Sigmoid colon (tissue), 7 donors: ENCODE data around the gene SNHG17. TPM values are rescaled to one million over a fixed set of nuclear protein-coding genes. Genes with fewer than 3 reads are reported as not detected.
"Not testable (repeated sequence)": the region's sequence is repeated elsewhere in the genome, so short reads cannot be mapped to it uniquely, and the experiment has no call there.

Source experiments
- DNase-seq: peaks from one replicate; pipeline ENCODE4 v3.0.0-alpha.2; 2019
- H3K27ac ChIP-seq, 4 donors: fragments of 200-600 bp; sonication (generic); one replicate each; pipeline ENCODE4 v1.5.1; 2016 to 2019; ENCODE audit warnings: mild to moderate bottlenecking in 1 of 4
- H3K27me3 ChIP-seq, 3 donors: fragments of 200-600 bp; sonication (generic); one replicate each; pipeline ENCODE4 v1.5.1; 2019; ENCODE audit warnings: mild to moderate bottlenecking in 1 of 3
- H3K36me3 ChIP-seq, 4 donors: fragments of 200-600 bp; sonication (generic); one replicate each; pipeline ENCODE4 v1.5.1; 2016 to 2019
- H3K4me1 ChIP-seq, 4 donors: fragments of 200-600 bp; sonication (generic); one replicate each; pipeline ENCODE4 v1.5.1; 2017 to 2019
- H3K4me3 ChIP-seq, 4 donors: fragments of 200-600 bp; sonication (generic); one replicate each; pipeline ENCODE4 v1.5.1; 2017 to 2019; ENCODE audit warnings: mild to moderate bottlenecking in 2 of 4, moderate library complexity in 1 of 4
- H3K9me3 ChIP-seq, 4 donors: fragments of 200-600 bp in 3 of 4; sonication (generic) in 3 of 4; one replicate each; pipeline versions ENCODE4 v1.5.1 to v1.6.1; 2013 to 2019
- EP300 ChIP-seq, 4 donors: sonication (generic); formaldehyde crosslinking; IDR thresholded peaks; one replicate each; pipeline ENCODE4 v1.6.1; 2017; ENCODE audit warnings: antibody characterized with exemption in 4 of 4
- POLR2A ChIP-seq, 2 donors: fragments of 450-650 bp; IDR thresholded peaks; one replicate each; pipeline ENCODE4 v1.6.1; 2016; ENCODE audit warnings: antibody characterized with exemption in 2 of 2, mild to moderate bottlenecking in 2 of 2, moderate library complexity in 2 of 2
- POLR2AphosphoS5 ChIP-seq, 4 donors: sonication (generic); formaldehyde crosslinking; IDR thresholded peaks; one replicate each; pipeline ENCODE4 v1.6.1; 2017; ENCODE audit warnings: antibody characterized with exemption in 4 of 4
- whole genome bisulfite sequencing, 2 donors: extraction: QIAGEN DNeasy Blood & Tissue Kit; methylation state at CpG; one replicate each; pipeline ENCODE4 v1.1.7; 2013; 5-methylcytosine and 5-hydroxymethylcytosine counted together
- intact Hi-C: fragments of 100-400 bp; cut with DNase I; formaldehyde crosslinking; loops from one replicate; pipeline ENCODE4 v1.15.1; 2023
- polyA plus RNA-seq, 3 donors: library from polyadenylated mRNA; stranded (reverse); fragments of 200-250 nt; gene quantifications; one replicate each; pipeline ENCODE4 v1.2.3, GENCODE V29; 2013
- total RNA-seq, 4 donors: library from RNA; depleted of rRNA; stranded (reverse); fragments of >200 nt; gene quantifications; one replicate each; pipeline ENCODE4 v1.1.0, GENCODE V29; 2016
- TF ChIP-seq, protein P1 (sequence below), 4 experiments: fragments of 450-650 bp in 3 of 4; fragments of 200-600 bp in 1 of 4; IDR thresholded peaks; one replicate each; pipeline ENCODE4 v1.5.1; 2016 to 2019; ENCODE audit warnings: antibody characterized with exemption in 4 of 4, mild to moderate bottlenecking in 3 of 4, moderate library complexity in 2 of 4
- donor health status: healthy with polysubstance abuse.
- donor health status: Bipolar disorder and iron deficiency.
- donor health status: healthy.

Gene SNHG17
- total and polyA plus RNA-seq, 7 donors: 9.0 to 35.6 (median 18.1) TPM

DNA sequence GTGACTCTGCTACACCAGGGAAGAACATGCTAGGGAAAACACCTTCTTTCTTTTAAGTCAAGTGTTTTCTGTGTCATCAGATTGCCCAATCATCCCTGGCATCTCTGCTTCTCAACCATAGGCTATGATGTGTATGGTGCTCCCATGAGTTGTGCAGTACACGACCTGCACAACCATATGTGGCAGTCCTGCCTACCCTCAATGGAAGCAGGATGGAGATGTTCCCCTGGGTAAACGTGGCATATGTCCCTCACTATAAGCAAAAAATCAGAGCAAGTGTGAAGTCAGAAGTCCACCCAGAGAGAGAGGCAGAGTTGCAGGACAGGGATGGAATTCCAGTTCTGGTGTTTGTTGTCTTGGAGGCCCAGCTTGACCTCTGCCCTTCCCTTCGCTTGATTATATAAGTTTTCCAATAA, 10.3 kb upstream of the SNHG17 start:
- intact Hi-C loops: no loop called here
- no peaks in the 10 kb centered on the region for H3K9me3 ChIP-seq
- WGBS, 2 donors: 79 to 86% methylated on average over 3 of the region's 3 CpGs

DNA sequence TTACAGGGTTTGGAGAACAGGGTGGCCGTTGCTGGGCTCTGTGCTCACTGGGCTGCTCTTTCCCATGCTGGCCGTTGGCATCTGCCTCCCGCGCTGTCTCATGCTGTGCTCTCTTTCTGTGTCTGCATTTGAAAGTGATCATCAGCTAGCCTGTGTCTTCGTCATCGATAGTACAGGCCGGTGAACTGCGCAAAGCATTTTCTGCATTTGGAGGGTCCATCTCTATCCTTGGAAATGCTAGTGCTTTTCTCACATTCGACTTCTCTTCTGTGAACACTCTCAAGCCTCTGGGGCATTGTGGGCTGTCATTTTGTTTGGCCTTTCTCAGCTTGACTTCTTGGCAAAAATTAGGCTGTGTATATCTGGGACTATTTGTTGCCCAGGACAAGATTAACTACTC, 6.8 kb upstream of the SNHG17 start:
- no peaks in the 10 kb centered on the region for H3K36me3 ChIP-seq
- 72 to 75% methylated on average over 9 of the region's 9 CpGs for WGBS, 2 donors
- no peak overlapping the region for H3K27ac ChIP-seq
- no peaks in the 10 kb centered on the region for H3K27me3 ChIP-seq
- intact Hi-C loops: no loop called here
- no peak for DNase-seq
- no peaks in the 10 kb centered on the region for H3K9me3 ChIP-seq
- H3K4me1 ChIP-seq: peaks cover 0 to 8% (median 6%) of the 10 kb centered on the region in 4 donors
- H3K4me3 ChIP-seq: no peak overlapping the region
- TF ChIP-seq, protein P1, sequence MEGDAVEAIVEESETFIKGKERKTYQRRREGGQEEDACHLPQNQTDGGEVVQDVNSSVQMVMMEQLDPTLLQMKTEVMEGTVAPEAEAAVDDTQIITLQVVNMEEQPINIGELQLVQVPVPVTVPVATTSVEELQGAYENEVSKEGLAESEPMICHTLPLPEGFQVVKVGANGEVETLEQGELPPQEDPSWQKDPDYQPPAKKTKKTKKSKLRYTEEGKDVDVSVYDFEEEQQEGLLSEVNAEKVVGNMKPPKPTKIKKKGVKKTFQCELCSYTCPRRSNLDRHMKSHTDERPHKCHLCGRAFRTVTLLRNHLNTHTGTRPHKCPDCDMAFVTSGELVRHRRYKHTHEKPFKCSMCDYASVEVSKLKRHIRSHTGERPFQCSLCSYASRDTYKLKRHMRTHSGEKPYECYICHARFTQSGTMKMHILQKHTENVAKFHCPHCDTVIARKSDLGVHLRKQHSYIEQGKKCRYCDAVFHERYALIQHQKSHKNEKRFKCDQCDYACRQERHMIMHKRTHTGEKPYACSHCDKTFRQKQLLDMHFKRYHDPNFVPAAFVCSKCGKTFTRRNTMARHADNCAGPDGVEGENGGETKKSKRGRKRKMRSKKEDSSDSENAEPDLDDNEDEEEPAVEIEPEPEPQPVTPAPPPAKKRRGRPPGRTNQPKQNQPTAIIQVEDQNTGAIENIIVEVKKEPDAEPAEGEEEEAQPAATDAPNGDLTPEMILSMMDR (IDR thresholded peaks at IDR 0.05): no peak
- TF ChIP-seq POLR2AphosphoS5 (IDR thresholded peaks at IDR 0.05) (no peak), POLR2A (IDR thresholded peaks at IDR 0.05) (no peak), EP300 (IDR thresholded peaks at IDR 0.05) (no peak)

More for the DNA sequence above, 10.3 kb upstream of the SNHG17 start:
- peaks cover 0 to 19% (median 7%) of the 10 kb centered on the region in 4 donors for H3K36me3 ChIP-seq
- no peak for DNase-seq
- no peak overlapping the region for H3K27ac ChIP-seq
- no peaks in the 10 kb centered on the region for H3K27me3 ChIP-seq
- no peak overlapping the region for H3K4me3 ChIP-seq
- H3K4me1 ChIP-seq: peaks cover 0 to 21% (median 15%) of the 10 kb centered on the region in 4 donors
- TF ChIP-seq POLR2AphosphoS5 (IDR thresholded peaks at IDR 0.05) (no peak), POLR2A (IDR thresholded peaks at IDR 0.05) (no peak), EP300 (IDR thresholded peaks at IDR 0.05) (no peak)
- TF ChIP-seq, protein P1 (IDR thresholded peaks at IDR 0.05): no peak

DNA sequence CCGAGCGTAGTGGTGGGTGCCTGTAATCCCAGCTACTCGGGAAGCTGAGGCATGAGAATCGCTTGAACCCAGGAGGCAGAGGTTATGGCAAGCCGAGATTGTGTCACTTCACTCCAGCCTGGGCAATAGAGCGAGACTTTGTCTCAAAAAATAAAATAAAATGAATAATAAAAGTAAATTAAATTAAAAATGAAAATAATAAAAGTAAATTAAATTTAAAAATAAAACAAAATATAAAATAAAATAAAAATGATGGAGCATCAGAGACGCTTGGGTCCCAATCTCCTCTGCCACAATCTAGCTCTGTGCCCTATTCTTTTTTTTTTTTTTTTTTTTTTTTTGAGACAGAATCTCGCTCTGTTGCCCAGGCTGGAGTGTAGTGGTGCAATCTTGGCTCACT, 6.0 kb upstream of the SNHG17 start:
- H3K27me3 ChIP-seq, H3K9me3 ChIP-seq, H3K4me3 ChIP-seq, H3K36me3 ChIP-seq, intact Hi-C loops, H3K27ac ChIP-seq, DNase-seq, H3K4me1 ChIP-seq: not testable (repeated sequence)
- WGBS, 2 donors: 91 to 93% methylated on average over 8 of the region's 8 CpGs

DNA sequence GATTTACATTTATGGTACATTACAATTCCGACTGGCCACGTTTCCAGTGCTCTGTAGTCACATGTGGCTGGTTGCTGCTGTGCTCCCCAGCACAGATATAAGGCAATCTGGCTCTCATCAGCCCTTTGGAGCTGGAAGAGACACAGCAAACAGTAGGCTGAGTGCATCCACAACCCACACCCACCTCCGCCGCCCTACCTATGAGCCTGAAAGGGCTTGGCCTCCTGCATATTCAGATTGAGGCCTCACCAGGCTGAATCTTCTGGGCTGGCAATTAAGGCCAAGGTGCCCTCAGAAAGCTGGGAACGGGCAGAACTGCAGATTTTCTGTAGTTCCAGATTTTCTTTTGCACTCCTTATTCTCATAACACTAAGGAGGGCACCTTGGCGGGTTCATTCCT, 2.7 kb upstream of the SNHG17 start:
- WGBS, 2 donors: 82 to 86% methylated on average over 6 of the region's 6 CpGs
- intact Hi-C loops: loop anchor here (5.0 kb wide), 1 partner anchor 35 kb away; the partner anchor contains the start of gene RALGAPB
- H3K4me3 ChIP-seq: no peak overlapping the region

DNA sequence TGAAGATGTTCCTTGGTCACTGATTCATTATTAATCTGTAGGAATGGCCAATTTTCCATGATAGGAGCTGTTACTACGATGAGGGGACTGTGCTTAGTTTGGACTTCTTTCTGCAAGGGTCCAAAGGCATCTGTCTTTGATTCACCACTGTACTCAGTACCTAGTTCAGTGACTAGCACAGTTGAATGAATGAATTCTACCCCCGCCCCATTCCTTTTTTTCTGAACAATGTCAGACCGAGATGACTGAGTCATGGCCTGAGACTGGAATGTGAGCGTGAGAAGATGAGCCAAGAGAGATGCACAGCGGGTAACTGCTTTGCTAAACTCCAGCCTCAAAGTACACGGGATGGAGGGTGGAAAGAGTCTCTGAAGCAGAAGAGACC, 419 bp upstream of the SNHG17 start:
- intact Hi-C loops: loop anchor here (5.0 kb wide), 1 partner anchor 37 kb away; the partner anchor contains the start of gene RALGAPB

More for the DNA sequence above, 2.7 kb upstream of the SNHG17 start:
- Histone ChIP-seq H3K27me3 (no peaks in the 10 kb centered on the region), H3K9me3 (no peaks in the 10 kb centered on the region), H3K27ac (no peak overlapping the region), H3K4me1 (peaks cover 0 to 15% (median 14%) of the 10 kb centered on the region in 4 donors), H3K36me3 (peaks cover 0 to 12% (median 2%) of the 10 kb centered on the region in 4 donors)
- DNase-seq: no peak
- TF ChIP-seq POLR2A (IDR thresholded peaks at IDR 0.05) (no peak), EP300 (IDR thresholded peaks at IDR 0.05) (no peak), POLR2AphosphoS5 (IDR thresholded peaks at IDR 0.05) (no peak)
- TF ChIP-seq, protein P1 (IDR thresholded peaks at IDR 0.05): no peak

More for the DNA sequence above, 419 bp upstream of the SNHG17 start:
- 72 to 79% methylated on average over 6 of the region's 6 CpGs for WGBS, 2 donors
- H3K9me3 ChIP-seq: no peaks in the 10 kb centered on the region
- TF ChIP-seq POLR2A (IDR thresholded peaks at IDR 0.05) (no peak), EP300 (IDR thresholded peaks at IDR 0.05) (no peak), POLR2AphosphoS5 (IDR thresholded peaks at IDR 0.05) (no peak)
- TF ChIP-seq, protein P1 (IDR thresholded peaks at IDR 0.05): peak in 1 of 4 experiments; percentile 2
- no peak for DNase-seq
- H3K27me3 ChIP-seq: no peaks in the 10 kb centered on the region
- H3K4me1 ChIP-seq: peaks cover 0 to 15% (median 14%) of the 10 kb centered on the region in 4 donors
- peaks cover 6 to 35% (median 14%) of the 10 kb centered on the region in 4 donors for H3K36me3 ChIP-seq
- no peak overlapping the region for H3K27ac ChIP-seq
- H3K4me3 ChIP-seq: peak overlapping the region in 1 of 4 donors; percentile 67
